ENCODE data around the gene GNG3.
"Not testable (repeated sequence)": the region's sequence is repeated elsewhere in the genome, so short reads cannot be mapped to it uniquely, and the experiment has no call there.

The GNG3 gene

DNA sequence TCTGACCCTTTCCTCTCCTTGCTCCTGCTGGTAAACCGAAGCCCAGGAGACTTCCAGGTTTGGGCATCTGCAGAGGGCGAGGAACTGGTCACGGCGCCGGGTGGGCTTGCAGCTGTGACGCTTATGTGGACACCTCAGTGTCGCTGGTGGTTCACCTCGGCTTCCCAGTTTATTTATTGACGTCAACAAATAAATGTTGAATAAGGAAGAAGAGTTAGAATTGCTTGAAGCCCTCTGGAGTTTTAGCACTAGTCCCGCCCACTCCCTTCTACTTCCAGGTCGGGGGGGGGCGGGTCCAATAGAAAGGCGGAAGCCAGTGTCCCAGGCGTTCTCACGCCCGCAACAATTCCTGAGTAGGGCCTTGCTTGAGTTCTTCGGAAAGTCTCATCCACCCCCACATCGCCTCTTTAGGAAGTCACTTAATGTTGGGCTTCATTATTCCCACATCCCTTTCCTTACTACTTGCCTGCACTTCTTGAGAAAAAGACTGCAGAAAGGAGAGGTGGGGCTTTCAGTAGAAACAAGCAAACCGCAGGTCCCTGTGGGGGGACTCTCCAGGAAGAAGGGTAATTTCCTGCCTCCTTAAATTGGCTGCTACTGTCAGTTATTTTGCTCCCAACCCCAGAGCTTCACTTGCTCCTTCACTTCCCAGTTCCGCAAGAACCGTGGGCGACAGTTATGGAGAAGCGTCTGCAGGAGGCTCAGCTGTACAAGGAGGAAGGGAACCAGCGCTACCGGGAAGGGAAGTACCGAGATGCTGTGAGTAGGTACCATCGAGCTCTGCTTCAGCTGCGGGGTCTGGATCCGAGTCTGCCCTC is 20.9 kb downstream of the GNG3 start, which contains the start of gene TTC9C:
TSS of gene TTC9C (plus strand) at position 316 of the 818 bp plus-strand sequence. CDS start at position 679, 363 bp downstream.
- peak within 1 kb of the TSS; percentile 93 for H3K27ac ChIP-seq (ENCODE audit: low read depth, low read length)
- peak within 1 kb of the TSS; percentile 94 for H3K4me3 ChIP-seq (ENCODE audit: low read length)
- no peaks in the 10 kb centered on the region for H3K27me3 ChIP-seq (ENCODE audit: control insufficient read depth, insufficient read depth, low read length)
- H3K36me3 ChIP-seq (ENCODE audit: control insufficient read depth, insufficient read depth, low read length) = peaks cover 10% of the 10 kb centered on the region
- H3K9ac ChIP-seq (ENCODE audit: low read length) = peak within 1 kb of the TSS; percentile 82
- peaks cover 31% of the 10 kb centered on the region for H3K4me1 ChIP-seq (ENCODE audit: control insufficient read depth, insufficient read depth, low read length)

GRCh38 chr11:62730076-62730475 is 22.6 kb downstream of the GNG3 start:
- not testable (repeated sequence) for H3K9ac ChIP-seq (ENCODE audit: low read length); H3K27ac ChIP-seq (ENCODE audit: low read depth, low read length); H3K36me3 ChIP-seq (ENCODE audit: control insufficient read depth, insufficient read depth, low read length); H3K27me3 ChIP-seq (ENCODE audit: control insufficient read depth, insufficient read depth, low read length)
- peak overlapping the region; percentile 48 for H3K4me3 ChIP-seq (ENCODE audit: low read length)
- peaks cover 17% of the 10 kb centered on the region for H3K4me1 ChIP-seq (ENCODE audit: control insufficient read depth, insufficient read depth, low read length)

GRCh38 chr11:62732830-62733229 is 25.4 kb downstream of the GNG3 start:
- H3K9ac ChIP-seq (ENCODE audit: low read length) = no peak overlapping the region
- H3K4me1 ChIP-seq (ENCODE audit: control insufficient read depth, insufficient read depth, low read length) = peaks cover 6% of the 10 kb centered on the region
- no peak overlapping the region for H3K4me3 ChIP-seq (ENCODE audit: low read length)
- peaks cover 9% of the 10 kb centered on the region for H3K36me3 ChIP-seq (ENCODE audit: control insufficient read depth, insufficient read depth, low read length)
- no peak overlapping the region for H3K27ac ChIP-seq (ENCODE audit: low read depth, low read length)
- no peaks in the 10 kb centered on the region for H3K27me3 ChIP-seq (ENCODE audit: control insufficient read depth, insufficient read depth, low read length)

- Histone ChIP-seq H3K9ac (ENCODE audit: low read length) (no peak overlapping the region), H3K4me1 (ENCODE audit: control insufficient read depth, insufficient read depth, low read length) (no peaks in the 10 kb centered on the region), H3K36me3 (ENCODE audit: control insufficient read depth, insufficient read depth, low read length) (peaks cover 8% of the 10 kb centered on the region), H3K27ac (ENCODE audit: low read depth, low read length) (no peak overlapping the region), H3K4me3 (ENCODE audit: low read length) (no peak overlapping the region), H3K27me3 (ENCODE audit: control insufficient read depth, insufficient read depth, low read length) (no peaks in the 10 kb centered on the region)
These were observed 29.7 kb downstream of the GNG3 start for GRCh38 chr11:62737196-62737595.

GRCh38 chr11:62747475-62748160 is 40.1 kb downstream of the GNG3 start:
- no peak overlapping the region for H3K9ac ChIP-seq (ENCODE audit: low read length)
- H3K27ac ChIP-seq (ENCODE audit: low read depth, low read length) = no peak overlapping the region
- H3K4me1 ChIP-seq (ENCODE audit: control insufficient read depth, insufficient read depth, low read length) = no peaks in the 10 kb centered on the region
- H3K27me3 ChIP-seq (ENCODE audit: control insufficient read depth, insufficient read depth, low read length) = no peaks in the 10 kb centered on the region
- H3K36me3 ChIP-seq (ENCODE audit: control insufficient read depth, insufficient read depth, low read length) = peaks cover 3% of the 10 kb centered on the region
- no peak overlapping the region for H3K4me3 ChIP-seq (ENCODE audit: low read length)

GRCh38 chr11:62749931-62750330 is 42.5 kb downstream of the GNG3 start:
- H3K36me3 ChIP-seq (ENCODE audit: control insufficient read depth, insufficient read depth, low read length); H3K27me3 ChIP-seq (ENCODE audit: control insufficient read depth, insufficient read depth, low read length); H3K9ac ChIP-seq (ENCODE audit: low read length); H3K4me3 ChIP-seq (ENCODE audit: low read length); H3K4me1 ChIP-seq (ENCODE audit: control insufficient read depth, insufficient read depth, low read length); H3K27ac ChIP-seq (ENCODE audit: low read depth, low read length): not testable (repeated sequence)

DNA sequence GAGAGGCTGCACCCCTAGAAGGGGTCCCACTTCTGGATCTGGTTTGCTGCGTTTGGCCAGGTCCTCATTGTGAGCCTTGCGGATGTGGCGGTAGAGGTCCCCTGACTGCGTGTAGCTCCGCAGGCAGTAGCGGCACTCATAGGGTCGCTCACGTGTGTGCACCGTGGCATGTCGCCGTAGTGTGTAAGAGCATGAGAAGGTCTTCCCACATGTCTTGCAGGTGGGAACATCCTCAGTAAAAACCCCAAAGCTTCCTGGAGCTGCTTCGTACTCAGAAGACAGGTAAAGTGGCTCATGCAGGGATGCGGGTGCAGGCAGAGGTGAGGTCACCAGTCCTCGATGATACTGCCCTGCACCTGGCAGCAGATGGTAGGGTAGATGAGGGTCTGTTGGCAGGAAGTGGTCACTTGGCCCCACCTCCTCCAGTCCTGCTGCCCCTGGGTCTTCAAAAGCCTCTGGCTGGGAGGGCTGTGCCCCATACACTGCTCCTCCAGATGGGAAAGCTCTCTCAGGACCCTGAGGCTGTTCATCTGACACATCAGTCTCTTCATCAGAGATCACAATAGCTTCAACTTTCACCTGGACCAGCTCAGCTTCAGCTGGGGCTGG is 44.8 kb downstream of the GNG3 start:
- H3K4me1 ChIP-seq (ENCODE audit: control insufficient read depth, insufficient read depth, low read length) = peaks cover 8% of the 10 kb centered on the region
- peaks cover 3% of the 10 kb centered on the region for H3K36me3 ChIP-seq (ENCODE audit: control insufficient read depth, insufficient read depth, low read length)
- H3K27me3 ChIP-seq (ENCODE audit: control insufficient read depth, insufficient read depth, low read length) = no peaks in the 10 kb centered on the region
- no peak overlapping the region for H3K4me3 ChIP-seq (ENCODE audit: low read length)
- no peak overlapping the region for H3K27ac ChIP-seq (ENCODE audit: low read depth, low read length)
- H3K9ac ChIP-seq (ENCODE audit: low read length) = no peak overlapping the region

GRCh38 chr11:62752994-62753735 is 45.7 kb downstream of the GNG3 start:
- H3K27me3 ChIP-seq (ENCODE audit: control insufficient read depth, insufficient read depth, low read length) = no peaks in the 10 kb centered on the region
- H3K9ac ChIP-seq (ENCODE audit: low read length) = peak overlapping the region; percentile 73
- H3K27ac ChIP-seq (ENCODE audit: low read depth, low read length) = peak overlapping the region; percentile 95
- H3K4me1 ChIP-seq (ENCODE audit: control insufficient read depth, insufficient read depth, low read length) = peaks cover 8% of the 10 kb centered on the region
- H3K36me3 ChIP-seq (ENCODE audit: control insufficient read depth, insufficient read depth, low read length) = peaks cover 3% of the 10 kb centered on the region
- peak overlapping the region; percentile 95 for H3K4me3 ChIP-seq (ENCODE audit: low read length)

GRCh38 chr11:62753736-62754603 is 46.5 kb downstream of the GNG3 start, which contains the start of gene ZBTB3:
Gene ZBTB3 (minus strand): TSS chr11:62754160. CDS start chr11:62753664, 496 bp downstream.
- H3K4me1 ChIP-seq (ENCODE audit: control insufficient read depth, insufficient read depth, low read length) = peaks cover 8% of the 10 kb centered on the region
- no peaks in the 10 kb centered on the region for H3K27me3 ChIP-seq (ENCODE audit: control insufficient read depth, insufficient read depth, low read length)
- peaks cover 3% of the 10 kb centered on the region for H3K36me3 ChIP-seq (ENCODE audit: control insufficient read depth, insufficient read depth, low read length)
- peak within 1 kb of the TSS; percentile 88 for H3K9ac ChIP-seq (ENCODE audit: low read length)
- peak within 1 kb of the TSS; percentile 95 for H3K4me3 ChIP-seq (ENCODE audit: low read length)
- H3K27ac ChIP-seq (ENCODE audit: low read depth, low read length) = peak within 1 kb of the TSS; percentile 95

- no peak overlapping the region for H3K27ac ChIP-seq (ENCODE audit: low read depth, low read length)
- no peak overlapping the region for H3K9ac ChIP-seq (ENCODE audit: low read length)
- no peak overlapping the region for H3K4me3 ChIP-seq (ENCODE audit: low read length)
- H3K27me3 ChIP-seq (ENCODE audit: control insufficient read depth, insufficient read depth, low read length) = no peaks in the 10 kb centered on the region
- peaks cover 8% of the 10 kb centered on the region for H3K4me1 ChIP-seq (ENCODE audit: control insufficient read depth, insufficient read depth, low read length)
- peaks cover 3% of the 10 kb centered on the region for H3K36me3 ChIP-seq (ENCODE audit: control insufficient read depth, insufficient read depth, low read length)
These were observed 47.7 kb downstream of the GNG3 start for GRCh38 chr11:62755086-62755615.
